Stomach (tissue), 9 donors: ENCODE results near the gene FAM89B. TPM values are rescaled to one million over a fixed set of nuclear protein-coding genes. Genes with fewer than 3 reads are reported as not detected.

Experiments used
- DNase-seq, 2 donors: peaks; one replicate each; pipeline versions ENCODE4 v3.0.0 to v3.0.0-alpha.2; 2013 to 2019
- H3K27ac ChIP-seq, 5 donors: fragments of 200-600 bp in 4 of 5; sonication (generic) in 4 of 5; one replicate each; pipeline ENCODE4 v1.5.1; 2013 to 2019; ENCODE audit warnings: mild to moderate bottlenecking in 1 of 5, moderate library complexity in 1 of 5
- H3K27me3 ChIP-seq, 3 donors: fragments of 200-600 bp; sonication (generic); one replicate each; pipeline ENCODE4 v1.5.1; 2017 to 2019; ENCODE audit warnings: mixed run types in 1 of 3
- H3K36me3 ChIP-seq, 4 donors: fragments of 200-600 bp; sonication (generic); 1 replicate in 3 of 4; 2 replicates in 1 of 4; pipeline ENCODE4 v1.5.1; 2016 to 2019
- H3K4me1 ChIP-seq, 4 donors: fragments of 200-600 bp; sonication (generic); one replicate each; pipeline ENCODE4 v1.5.1; 2016 to 2019
- H3K4me3 ChIP-seq, 4 donors: fragments of 200-600 bp; sonication (generic) in 3 of 4; one replicate each; pipeline ENCODE4 v1.5.1; 2016 to 2019; ENCODE audit warnings: mild to moderate bottlenecking in 1 of 4
- H3K9me3 ChIP-seq, 4 donors: fragments of 200-600 bp; sonication (generic); one replicate each; pipeline ENCODE4 v1.5.1; 2016 to 2019
- EP300 ChIP-seq: sonication (generic); formaldehyde crosslinking; IDR thresholded peaks from one replicate; pipeline ENCODE4 v1.6.1; 2017; ENCODE audit warnings: antibody characterized with exemption
- POLR2A ChIP-seq, 4 donors: fragments of 450-650 bp; IDR thresholded peaks; one replicate each; pipeline ENCODE4 v1.6.1; 2016; ENCODE audit warnings: antibody characterized with exemption in 4 of 4, control low read depth in 2 of 4, mild to moderate bottlenecking in 1 of 4, moderate library complexity in 1 of 4
- POLR2AphosphoS5 ChIP-seq, 3 donors: sonication (generic); formaldehyde crosslinking; IDR thresholded peaks; one replicate each; pipeline ENCODE4 v1.6.1; 2016; ENCODE audit warnings: antibody characterized with exemption in 3 of 3
- WGBS, 5 donors: extraction: QIAGEN DNeasy Blood & Tissue Kit in 3 of 5; methylation state at CpG; one replicate each; pipeline versions ENCODE4 v1.1.5 to v1.1.7; 2013 to 2018; 5-methylcytosine and 5-hydroxymethylcytosine counted together
- intact Hi-C: fragments of 100-400 bp; cut with DNase I; formaldehyde crosslinking; loops from one replicate; pipeline ENCODE4 v1.15.1; 2023; ENCODE audit warnings: low total_unique reads
- polyA plus RNA-seq, 3 donors: library from polyadenylated mRNA; stranded (reverse); fragments of 200-250 nt; gene quantifications; one replicate each; pipeline ENCODE4 v1.2.3, GENCODE V29; 2013
- total RNA-seq, 5 donors: library from RNA; depleted of rRNA; stranded (reverse); fragments of >200 nt; gene quantifications; one replicate each; pipeline versions ENCODE4 v1.1.0 to v1.2.3, GENCODE V29; 2014 to 2016
- TF ChIP-seq, protein P1 (sequence below), 7 experiments: fragments of 450-650 bp in 4 of 7; fragments of 200-600 bp in 3 of 7; sonication (generic) in 3 of 7; IDR thresholded peaks; one replicate each; pipeline ENCODE4 v1.5.1; 2016 to 2019; ENCODE audit warnings: antibody characterized with exemption in 7 of 7, control low read depth in 2 of 7, mild to moderate bottlenecking in 1 of 7
- donor health status: healthy with polysubstance abuse.
- donor health status: Bipolar disorder and iron deficiency.
- donor health status: healthy.

The FAM89B gene
- total and polyA plus RNA-seq, 8 donors, result 3.9 to 68.2 (median 56.8) TPM

DNA sequence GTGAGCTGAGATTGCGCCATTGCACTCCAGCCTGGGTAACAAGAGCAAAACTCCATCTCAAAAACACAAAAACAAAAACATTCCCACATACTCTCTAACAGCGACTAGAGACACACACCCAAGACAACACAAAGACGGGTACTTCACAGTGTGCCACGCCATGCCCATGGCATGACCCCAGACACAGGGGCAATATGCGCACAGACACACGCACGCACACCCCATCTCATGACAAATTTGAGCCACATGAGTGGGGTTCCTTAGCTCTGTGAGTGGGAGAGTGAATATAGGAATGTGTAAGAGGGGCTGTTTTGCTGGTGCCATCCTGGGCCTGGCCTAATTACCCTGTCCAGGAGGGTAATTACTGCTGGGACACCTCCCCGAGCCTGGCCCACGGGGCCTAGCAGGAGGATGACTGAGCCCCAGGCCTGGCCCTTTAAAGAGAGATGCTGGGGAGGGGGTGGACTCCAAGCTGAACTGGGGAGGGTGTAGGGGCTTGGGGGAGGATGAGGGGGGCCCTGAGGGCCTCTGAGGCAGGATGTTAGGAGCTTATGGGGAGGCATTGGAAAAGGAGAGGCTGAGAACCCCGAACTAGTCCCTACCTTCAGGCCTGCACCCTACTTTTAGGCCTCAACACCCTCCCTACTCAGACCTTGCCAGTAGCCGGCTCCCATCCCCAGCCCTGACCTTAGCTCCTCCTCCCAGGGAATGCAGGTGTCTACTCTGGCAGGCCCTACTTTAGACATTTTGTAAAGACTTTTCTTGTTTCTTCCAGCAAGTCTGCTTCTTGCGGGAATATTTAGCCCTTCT lies 15.7 kb upstream of the FAM89B start:
- H3K4me3 ChIP-seq, result peak overlapping the region; percentile 64 to 73 (median 68)
- WGBS, 5 donors, result 64 to 83% (median 78%) methylated on average over 7 to 12 of the region's 12 CpGs

DNA sequence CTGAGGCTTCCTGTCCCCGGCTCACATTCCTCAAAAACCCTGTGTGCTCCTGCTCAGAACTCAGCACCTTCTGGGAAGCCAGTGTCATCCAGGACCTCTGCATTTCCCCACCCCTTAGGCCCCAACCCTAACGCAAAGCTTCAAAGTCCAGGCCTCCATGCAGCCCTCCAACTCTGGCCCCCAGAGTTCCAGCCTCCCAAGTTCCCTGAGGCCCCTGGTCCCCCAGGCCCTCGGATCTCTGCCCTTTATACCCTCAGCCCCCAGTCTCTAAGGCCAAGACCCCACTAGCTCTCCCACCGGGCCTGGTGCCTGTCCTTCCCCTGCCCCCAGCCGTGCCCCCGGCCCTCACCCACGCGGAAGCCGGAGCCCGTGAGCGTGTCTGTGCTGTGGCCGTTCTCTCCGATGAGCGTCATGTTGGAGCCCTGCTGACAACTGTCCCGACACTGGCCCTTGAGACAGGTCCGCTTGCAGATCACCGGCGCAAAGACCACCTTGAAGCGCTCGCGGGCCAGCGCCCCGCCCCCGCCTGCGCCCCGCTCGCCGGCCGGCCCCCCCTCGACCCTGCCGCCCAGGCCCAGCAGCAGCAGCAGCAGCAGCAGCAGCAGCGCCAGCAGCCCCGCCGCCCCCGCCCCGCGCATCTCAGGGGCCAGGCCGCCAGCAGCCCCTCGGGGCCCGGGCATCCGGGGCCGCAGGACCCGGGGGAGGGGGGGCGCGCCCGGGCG lies 14.9 kb upstream of the FAM89B start:
- Histone ChIP-seq H3K4me3 (peak overlapping the region; percentile 64 to 73 (median 68)), H3K27me3 (peaks cover 0 to 8% (median 0%) of the 10 kb centered on the region in 3 donors), H3K36me3 (peaks cover 0 to 16% (median 9%) of the 10 kb centered on the region in 4 donors), H3K9me3 (no peaks in the 10 kb centered on the region), H3K27ac (peak overlapping the region; percentile 88 to 96 (median 94)), H3K4me1 (peaks cover 48 to 83% (median 73%) of the 10 kb centered on the region in 4 donors)
- DNase-seq, result peak in 1 of 2 donors; percentile 68
- 4 to 24% (median 6%) methylated on average over 10 to 44 of the region's 47 CpGs for WGBS, 5 donors
- intact Hi-C loops, result no loop called here
- TF ChIP-seq, protein P1, sequence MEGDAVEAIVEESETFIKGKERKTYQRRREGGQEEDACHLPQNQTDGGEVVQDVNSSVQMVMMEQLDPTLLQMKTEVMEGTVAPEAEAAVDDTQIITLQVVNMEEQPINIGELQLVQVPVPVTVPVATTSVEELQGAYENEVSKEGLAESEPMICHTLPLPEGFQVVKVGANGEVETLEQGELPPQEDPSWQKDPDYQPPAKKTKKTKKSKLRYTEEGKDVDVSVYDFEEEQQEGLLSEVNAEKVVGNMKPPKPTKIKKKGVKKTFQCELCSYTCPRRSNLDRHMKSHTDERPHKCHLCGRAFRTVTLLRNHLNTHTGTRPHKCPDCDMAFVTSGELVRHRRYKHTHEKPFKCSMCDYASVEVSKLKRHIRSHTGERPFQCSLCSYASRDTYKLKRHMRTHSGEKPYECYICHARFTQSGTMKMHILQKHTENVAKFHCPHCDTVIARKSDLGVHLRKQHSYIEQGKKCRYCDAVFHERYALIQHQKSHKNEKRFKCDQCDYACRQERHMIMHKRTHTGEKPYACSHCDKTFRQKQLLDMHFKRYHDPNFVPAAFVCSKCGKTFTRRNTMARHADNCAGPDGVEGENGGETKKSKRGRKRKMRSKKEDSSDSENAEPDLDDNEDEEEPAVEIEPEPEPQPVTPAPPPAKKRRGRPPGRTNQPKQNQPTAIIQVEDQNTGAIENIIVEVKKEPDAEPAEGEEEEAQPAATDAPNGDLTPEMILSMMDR (IDR thresholded peaks at IDR 0.05), result no peak
- no peak for TF ChIP-seq EP300
- TF ChIP-seq POLR2AphosphoS5 (IDR thresholded peaks at IDR 0.05), result no peak
- no peak for TF ChIP-seq POLR2A (IDR thresholded peaks at IDR 0.05)

More for the DNA sequence above, 15.7 kb upstream of the FAM89B start:
- peaks cover 0 to 20% (median 13%) of the 10 kb centered on the region in 4 donors for H3K36me3 ChIP-seq
- TF ChIP-seq, protein P1 (IDR thresholded peaks at IDR 0.05), result no peak
- no peak for TF ChIP-seq POLR2A (IDR thresholded peaks at IDR 0.05)
- no peak for TF ChIP-seq POLR2AphosphoS5 (IDR thresholded peaks at IDR 0.05)
- TF ChIP-seq EP300, result no peak
- H3K27me3 ChIP-seq, result peaks cover 0 to 8% (median 0%) of the 10 kb centered on the region in 3 donors
- DNase-seq, result no peak
- peaks cover 48 to 90% (median 80%) of the 10 kb centered on the region in 4 donors for H3K4me1 ChIP-seq
- intact Hi-C loops, result no loop called here
- H3K9me3 ChIP-seq, result no peaks in the 10 kb centered on the region
- H3K27ac ChIP-seq, result peak overlapping the region; percentile 88 to 96 (median 94)

DNA sequence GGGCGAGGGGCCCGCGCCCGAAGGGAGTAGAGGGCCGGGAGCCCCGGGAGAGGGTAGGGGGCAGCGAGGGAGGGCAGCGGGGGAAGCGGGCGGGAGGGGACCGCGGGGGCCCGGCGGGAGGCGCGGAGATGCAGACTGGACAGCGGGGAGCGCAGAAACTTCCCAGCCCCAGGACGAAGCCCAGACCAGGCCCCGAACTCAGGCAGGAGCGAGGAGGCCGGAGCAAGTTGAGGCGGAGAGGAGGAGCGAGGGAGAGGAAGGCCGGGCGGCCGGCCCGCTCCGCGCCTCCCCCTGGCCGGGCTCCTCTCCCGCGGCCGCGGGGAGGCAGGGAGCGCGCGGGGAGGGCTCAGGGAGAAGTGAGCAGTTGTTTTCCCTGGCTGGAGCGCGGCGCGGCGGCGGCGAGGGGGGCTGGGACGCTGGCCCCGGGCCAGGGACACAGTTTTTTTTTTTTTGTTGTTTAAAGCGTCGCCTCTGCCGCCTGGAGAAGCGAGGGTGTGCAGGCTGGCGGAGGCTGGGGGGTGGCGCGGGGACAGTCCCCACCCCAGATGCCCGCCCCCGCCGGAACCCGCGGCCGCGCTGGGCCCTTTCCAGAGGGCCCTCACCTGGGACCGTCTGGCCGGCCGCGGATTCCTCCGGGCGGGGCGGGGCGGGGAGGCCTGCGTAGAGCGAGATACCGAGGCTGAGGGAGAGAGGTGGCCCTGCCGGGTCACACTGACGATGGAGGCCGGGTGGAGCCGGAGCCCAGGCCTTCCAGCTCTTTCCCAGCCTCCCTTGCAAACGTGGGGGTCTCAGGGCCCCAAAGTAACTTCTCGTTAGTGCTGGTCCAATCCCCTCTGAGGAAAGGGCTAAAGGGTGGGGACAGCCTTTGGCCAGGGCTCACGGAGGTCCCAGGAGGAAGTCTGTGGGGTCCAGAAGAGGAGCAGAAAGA lies 14.1 kb upstream of the FAM89B start, which contains the start of gene LTBP3:
LTBP3 (minus strand) TSS at position 358 of the 928 bp plus-strand sequence. CDS start 400 bp downstream, outside the sequence.
- Histone ChIP-seq H3K36me3 (peaks cover 0 to 8% (median 5%) of the 10 kb centered on the region in 4 donors), H3K4me1 (peaks cover 48 to 75% (median 69%) of the 10 kb centered on the region in 4 donors), H3K4me3 (peak within 1 kb of the TSS; percentile 64 to 73 (median 68)), H3K9me3 (no peaks in the 10 kb centered on the region), H3K27me3 (peaks cover 0 to 8% (median 0%) of the 10 kb centered on the region in 3 donors), H3K27ac (peak within 1 kb of the TSS; percentile 88 to 96 (median 94))
- 0 to 1% (median 1%) methylated on average over 17 to 79 of the region's 79 CpGs for WGBS, 5 donors
- DNase-seq, result peak; percentile 87 to 94
- TF ChIP-seq POLR2AphosphoS5 (IDR thresholded peaks at IDR 0.05), result peak; percentile 31 to 53 (median 37)
- TF ChIP-seq POLR2A (IDR thresholded peaks at IDR 0.05), result no peak
- intact Hi-C loops, result no loop called here

DNA sequence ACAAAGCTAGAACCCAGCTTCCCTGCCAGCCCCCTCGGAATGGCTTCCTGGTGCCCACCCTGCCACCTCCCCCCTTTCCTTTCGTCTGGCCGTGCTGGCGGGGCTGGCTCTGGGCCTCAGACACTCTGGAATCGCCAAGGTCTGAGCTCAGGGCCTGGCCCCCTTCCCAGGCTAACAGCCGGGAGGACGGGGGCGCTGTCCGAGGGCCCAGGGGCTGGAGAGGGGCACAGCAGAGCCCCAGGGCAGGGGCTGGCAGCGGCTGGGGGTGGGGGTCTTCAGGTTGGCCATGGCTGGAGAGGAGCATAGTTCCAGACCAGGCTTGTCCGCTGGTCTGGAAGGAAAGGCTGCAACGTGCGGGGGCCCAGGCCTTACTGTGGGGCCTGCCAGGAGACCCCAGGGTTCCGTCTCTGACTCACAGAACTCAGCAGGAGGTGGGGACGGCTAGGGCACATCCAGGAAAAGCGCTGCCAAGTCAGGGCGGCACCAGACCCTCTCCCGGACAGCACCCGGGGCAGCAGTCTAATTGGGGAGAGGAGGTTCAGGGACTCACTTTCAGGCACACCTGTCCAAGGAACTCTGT lies 13.3 kb upstream of the FAM89B start:
- WGBS, 5 donors, result 29 to 48% (median 39%) methylated on average over 13 to 19 of the region's 19 CpGs
- TF ChIP-seq, protein P1 (IDR thresholded peaks at IDR 0.05), result no peak
- no peaks in the 10 kb centered on the region for H3K9me3 ChIP-seq
- peak overlapping the region; percentile 64 to 73 (median 68) for H3K4me3 ChIP-seq
- DNase-seq, result peak; percentile 44 to 85
- H3K27ac ChIP-seq, result peak overlapping the region; percentile 88 to 96 (median 94)
- intact Hi-C loops, result no loop called here
- H3K4me1 ChIP-seq, result peaks cover 48 to 68% (median 61%) of the 10 kb centered on the region in 4 donors
- H3K27me3 ChIP-seq, result peaks cover 0 to 8% (median 0%) of the 10 kb centered on the region in 3 donors
- peaks cover 0 to under 1% (median 0%) of the 10 kb centered on the region in 4 donors for H3K36me3 ChIP-seq
